CD4-positive, alpha-beta T cell (primary cell): ENCODE data around the gene TRMT5. TPM values are rescaled to one million over a fixed set of nuclear protein-coding genes. Genes with fewer than 3 reads are reported as not detected.

ENCODE experiments used
- ATAC-seq: fragments of 200-7000 bp; cut with Tn5 transposase; one replicate; pipeline ENCODE4 v1.10.0; 2022; ENCODE audit warnings: mild to moderate bottlenecking; ENCODE audit not compliant: poor library complexity
- CTCF ChIA-PET: fragments of 350-600 bp; sonication (Branson Sonifier 250); formaldehyde crosslinking; loops from one replicate; lab custom pipeline; 2021; ENCODE audit warnings: antibody characterized with exemption, inconsistent platforms; lab: Charles Lee
- POLR2A ChIA-PET: fragments of 350-600 bp; sonication (Branson Sonifier 250); formaldehyde crosslinking; loops from one replicate; lab custom pipeline; 2021; ENCODE audit warnings: antibody characterized with exemption, inconsistent platforms; lab: Charles Lee
- DNase-seq, 14 experiments: peaks; one replicate each; pipeline ENCODE4 v3.0.0-alpha.2; 2013 to 2020; ENCODE audit warnings: mixed read lengths in 2 of 14
- H3K27ac ChIP-seq, 2 donors: one replicate each; pipeline versions ENCODE4 v1.5.1 to v1.7.0; 2013; ENCODE audit warnings: low read length in 2 of 2, low read depth in 1 of 2, mild to moderate bottlenecking in 1 of 2
- H3K27me3 ChIP-seq, 2 experiments: 1 replicate in 1 of 2; 2 replicates in 1 of 2; pipeline versions ENCODE4 v1.6.1 to v1.7.0; 2013; ENCODE audit warnings: low read length in 2 of 2, control low read depth in 1 of 2, mild to moderate bottlenecking in 1 of 2, moderate library complexity in 1 of 2; ENCODE audit not compliant: insufficient read depth in 2 of 2, control insufficient read depth in 1 of 2
- H3K36me3 ChIP-seq: one replicate; pipeline ENCODE4 v1.6.1; 2013; ENCODE audit warnings: low read length, control low read depth; ENCODE audit not compliant: insufficient read depth
- H3K4me1 ChIP-seq: one replicate; pipeline ENCODE4 v1.6.1; 2013; ENCODE audit warnings: low read length, control low read depth; ENCODE audit not compliant: insufficient read depth
- H3K4me3 ChIP-seq: one replicate; pipeline ENCODE4 v1.5.1; 2013; ENCODE audit warnings: mild to moderate bottlenecking, low read length, moderate library complexity
- H3K9me3 ChIP-seq, 2 experiments: 1 replicate in 1 of 2; 2 replicates in 1 of 2; pipeline versions ENCODE4 v1.6.1 to v1.7.0; 2013; ENCODE audit warnings: low read length in 2 of 2, mild to moderate bottlenecking in 2 of 2, control low read depth in 1 of 2, moderate library complexity in 1 of 2; ENCODE audit not compliant: control insufficient read depth in 1 of 2, insufficient read depth in 1 of 2
- H3K27ac Mint-ChIP-seq: one replicate; pipeline ENCODE4 v1.8.0; 2020; ENCODE audit warnings: mixed read lengths
- H3K27me3 Mint-ChIP-seq: one replicate; pipeline ENCODE4 v1.8.0; 2021; ENCODE audit warnings: mixed read lengths
- H3K36me3 Mint-ChIP-seq: one replicate; pipeline ENCODE4 v1.8.0; 2021; ENCODE audit warnings: low read depth, mixed read lengths
- H3K4me1 Mint-ChIP-seq: one replicate; pipeline ENCODE4 v1.8.0; 2021; ENCODE audit warnings: low read depth, mixed read lengths
- H3K4me3 Mint-ChIP-seq: one replicate; pipeline ENCODE4 v1.8.0; 2020; ENCODE audit warnings: mild to moderate bottlenecking, mixed read lengths
- H3K9me3 Mint-ChIP-seq: one replicate; pipeline ENCODE4 v1.8.0; 2020; ENCODE audit warnings: mixed read lengths
- intact Hi-C, 2 experiments: fragments of 100-400 bp; cut with DNase I in 1 of 2; cut with micrococcal nuclease in 1 of 2; formaldehyde crosslinking; loops; one replicate each; pipeline versions ENCODE4 v1.15.1 to v1.9.0; 2023 to 2025; cut with DNase I, micrococcal nuclease
- total RNA-seq, 174 experiments: library from RNA in 2 of 174; stranded (reverse) in 2 of 174; gene quantifications; one replicate each; pipeline ENCODE4 v1.2.3 and lab custom pipeline; 2021 to 2026
- TF ChIP-seq, protein P1 (sequence below): fragments of 200-600 bp; IDR thresholded peaks from one replicate; pipeline ENCODE4 v1.8.0; 2022; ENCODE audit warnings: antibody characterized with exemption, mild to moderate bottlenecking

The TRMT5 gene
- total RNA-seq, 2 experiments from 2014 or later: 3.6 to 3.8 TPM

DNA sequence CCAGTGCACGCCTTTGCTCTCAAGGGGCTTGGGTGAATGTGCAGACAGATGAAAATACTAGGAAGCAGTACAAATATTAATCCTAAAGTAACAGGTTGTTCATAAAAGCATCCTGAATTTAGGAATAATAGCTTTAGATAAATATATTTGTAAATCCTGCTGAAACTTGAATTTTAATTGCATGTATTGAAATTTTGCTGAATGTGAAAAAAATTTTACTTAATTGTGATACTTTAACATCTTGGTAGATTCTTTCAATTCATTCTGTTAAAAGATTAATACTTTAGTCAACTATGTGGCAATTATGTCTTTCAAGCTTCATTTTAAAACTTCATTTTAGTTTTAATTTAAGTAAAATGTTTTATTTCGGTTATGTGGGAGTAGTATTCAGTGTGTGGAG lies 5.6 kb upstream of the TRMT5 start:
- H3K4me3 ChIP-seq: no peak overlapping the region
- H3K27ac Mint-ChIP-seq: no peak overlapping the region
- no peaks in the 10 kb centered on the region for H3K27me3 ChIP-seq
- no peak for DNase-seq
- H3K9me3 Mint-ChIP-seq: no peaks in the 10 kb centered on the region
- ChIA-PET POLR2A (no interaction called here), CTCF (no interaction called here)
- no peaks in the 10 kb centered on the region for H3K27me3 Mint-ChIP-seq
- H3K36me3 Mint-ChIP-seq: peaks cover 15% of the 10 kb centered on the region
- H3K4me1 Mint-ChIP-seq: no peaks in the 10 kb centered on the region
- no peaks in the 10 kb centered on the region for H3K9me3 ChIP-seq
- intact Hi-C loops: loop anchor here in 1 of 2 experiments (10.0 kb wide), 3 partner anchors 252 to 1792 kb away; partner anchors contain the start of gene MNAT1
- H3K27ac ChIP-seq: no peak overlapping the region
- TF ChIP-seq, protein P1, sequence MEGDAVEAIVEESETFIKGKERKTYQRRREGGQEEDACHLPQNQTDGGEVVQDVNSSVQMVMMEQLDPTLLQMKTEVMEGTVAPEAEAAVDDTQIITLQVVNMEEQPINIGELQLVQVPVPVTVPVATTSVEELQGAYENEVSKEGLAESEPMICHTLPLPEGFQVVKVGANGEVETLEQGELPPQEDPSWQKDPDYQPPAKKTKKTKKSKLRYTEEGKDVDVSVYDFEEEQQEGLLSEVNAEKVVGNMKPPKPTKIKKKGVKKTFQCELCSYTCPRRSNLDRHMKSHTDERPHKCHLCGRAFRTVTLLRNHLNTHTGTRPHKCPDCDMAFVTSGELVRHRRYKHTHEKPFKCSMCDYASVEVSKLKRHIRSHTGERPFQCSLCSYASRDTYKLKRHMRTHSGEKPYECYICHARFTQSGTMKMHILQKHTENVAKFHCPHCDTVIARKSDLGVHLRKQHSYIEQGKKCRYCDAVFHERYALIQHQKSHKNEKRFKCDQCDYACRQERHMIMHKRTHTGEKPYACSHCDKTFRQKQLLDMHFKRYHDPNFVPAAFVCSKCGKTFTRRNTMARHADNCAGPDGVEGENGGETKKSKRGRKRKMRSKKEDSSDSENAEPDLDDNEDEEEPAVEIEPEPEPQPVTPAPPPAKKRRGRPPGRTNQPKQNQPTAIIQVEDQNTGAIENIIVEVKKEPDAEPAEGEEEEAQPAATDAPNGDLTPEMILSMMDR: no peak
- H3K4me3 Mint-ChIP-seq: no peak overlapping the region
- no peak for ATAC-seq
- H3K4me1 ChIP-seq: peaks cover 8% of the 10 kb centered on the region
- H3K36me3 ChIP-seq: peaks cover 25% of the 10 kb centered on the region

DNA sequence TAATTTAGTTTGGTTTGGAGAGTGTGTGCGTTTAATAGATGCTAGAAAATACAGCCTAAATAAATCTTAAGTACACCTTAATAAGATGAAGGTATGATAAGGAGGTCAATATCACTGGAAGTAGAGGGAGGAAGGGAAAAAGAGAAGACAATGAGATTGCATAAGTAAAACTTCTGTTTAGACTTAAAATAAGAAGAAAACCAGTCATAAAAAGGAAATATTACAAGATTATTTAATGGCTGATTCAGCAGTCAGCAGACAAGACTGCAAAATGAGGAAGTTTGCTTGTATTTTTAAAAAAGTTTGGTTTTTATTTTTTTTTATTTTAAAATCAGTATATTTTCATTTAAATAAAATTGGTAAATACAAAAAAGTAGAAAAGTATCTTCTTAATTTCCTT lies 3.3 kb upstream of the TRMT5 start:
- no peaks in the 10 kb centered on the region for H3K9me3 Mint-ChIP-seq
- Histone ChIP-seq H3K27ac (no peak overlapping the region), H3K4me3 (no peak overlapping the region), H3K4me1 (peaks cover 17% of the 10 kb centered on the region), H3K9me3 (no peaks in the 10 kb centered on the region), H3K36me3 (peaks cover 16% of the 10 kb centered on the region), H3K27me3 (no peaks in the 10 kb centered on the region)
- no peak overlapping the region for H3K27ac Mint-ChIP-seq
- CTCF ChIA-PET: no interaction called here
- peak in 1 of 14 experiments; percentile 17 for DNase-seq
- H3K4me3 Mint-ChIP-seq: no peak overlapping the region
- intact Hi-C loops: loop anchor here (5.0 to 10.0 kb wide), 4 partner anchors 249 to 1789 kb away; partner anchors contain the start of genes MNAT1 (in 1 of the 2) and PPM1A (in 1 of the 2)
- peaks cover 15% of the 10 kb centered on the region for H3K36me3 Mint-ChIP-seq
- H3K27me3 Mint-ChIP-seq: no peaks in the 10 kb centered on the region
- TF ChIP-seq, protein P1: no peak
- POLR2A ChIA-PET: no interaction called here
- ATAC-seq: no peak
- peaks cover 4% of the 10 kb centered on the region for H3K4me1 Mint-ChIP-seq

DNA sequence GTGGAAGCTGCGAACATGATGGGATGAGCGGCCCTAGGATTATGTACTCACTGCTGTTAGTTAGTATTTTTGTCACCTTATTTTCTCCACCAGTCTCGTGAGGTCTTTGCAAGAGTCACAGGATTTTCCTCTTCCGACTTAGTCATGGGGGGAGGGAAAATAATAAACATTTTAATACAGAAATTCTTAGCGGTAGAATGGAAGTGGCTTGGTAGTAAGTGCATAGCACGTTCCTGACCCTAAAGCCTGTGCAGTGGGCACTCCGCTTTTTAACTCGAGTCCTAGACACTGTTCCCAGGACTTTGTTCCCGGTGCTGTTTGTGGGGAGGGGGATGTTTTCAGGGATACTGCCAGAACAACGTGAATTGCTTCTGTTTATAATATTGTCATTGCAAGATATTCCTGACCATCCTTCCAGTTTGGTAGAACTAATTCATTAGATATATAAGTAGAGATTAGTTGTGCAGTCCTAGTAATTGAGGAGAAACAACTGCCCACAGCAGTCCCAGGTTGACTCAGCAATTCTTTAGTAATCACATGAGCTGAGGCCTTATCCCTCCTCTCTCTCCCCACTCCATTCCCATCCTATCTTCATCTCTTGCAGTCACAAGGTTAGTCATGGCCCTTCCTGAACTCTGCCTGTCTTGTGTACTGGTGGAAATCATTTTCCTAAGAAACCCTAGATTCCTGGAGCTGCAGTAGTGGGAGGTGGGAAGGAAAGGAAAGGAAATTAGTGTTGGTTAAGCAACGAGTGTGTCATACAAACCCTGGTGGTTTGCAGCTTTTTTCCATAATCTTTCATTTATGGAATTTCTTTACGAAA lies 965 bp upstream of the TRMT5 start:
- H3K9me3 ChIP-seq: no peaks in the 10 kb centered on the region
- intact Hi-C loops: loop anchor here (1.0 to 10.0 kb wide), 5 partner anchors 247 to 1787 kb away; partner anchors contain the start of genes MNAT1 (in 2 of the 2) and PPM1A (in 1 of the 2)
- H3K9me3 Mint-ChIP-seq: no peaks in the 10 kb centered on the region
- H3K36me3 Mint-ChIP-seq: peaks cover 15% of the 10 kb centered on the region
- TF ChIP-seq, protein P1: no peak
- no peaks in the 10 kb centered on the region for H3K27me3 ChIP-seq
- DNase-seq (peak in 2 of 14 experiments; percentile 14 to 16), ATAC-seq (no peak)
- H3K27ac Mint-ChIP-seq: no peak overlapping the region
- H3K4me3 ChIP-seq: peak overlapping the region; percentile 75
- H3K4me1 ChIP-seq: peaks cover 17% of the 10 kb centered on the region
- H3K27ac ChIP-seq: peak overlapping the region; percentile 79 to 83
- ChIA-PET CTCF (no interaction called here), POLR2A (interaction anchor here (0.6 to 2.0 kb wide), 6 partner anchors 200 to 891 kb away, joined by 3 to 15 read pairs (median 3); partner anchors contain the start of genes PPM1A and TMEM30B)
- peaks cover 22% of the 10 kb centered on the region for H3K4me1 Mint-ChIP-seq
- H3K4me3 Mint-ChIP-seq: no peak overlapping the region
- H3K27me3 Mint-ChIP-seq: no peaks in the 10 kb centered on the region
- peaks cover 9% of the 10 kb centered on the region for H3K36me3 ChIP-seq
